GM23248 (cell line): Measurements from ENCODE around the gene AFTPH.

Experiments
- EZH2 ChIP-seq: fragments of 200-600 bp; sonication (generic); IDR thresholded peaks from 2 replicates; pipeline ENCODE4 v1.6.1; 2018; ENCODE audit warnings: antibody characterized with exemption, mild to moderate bottlenecking; ENCODE audit not compliant: insufficient read depth, poor library complexity, severe bottlenecking
- EZH2phosphoT487 ChIP-seq: fragments of 200-600 bp; sonication (generic); IDR thresholded peaks from 2 replicates; pipeline ENCODE4 v1.6.1; 2018; ENCODE audit warnings: antibody characterized with exemption, moderate library complexity, mild to moderate bottlenecking, low read depth; ENCODE audit not compliant: insufficient read depth

GRCh38 chr2:64627860-64628841 is 104.0 kb downstream of the AFTPH start:
- no peak for TF ChIP-seq EZH2
- TF ChIP-seq EZH2phosphoT487: no peak
